ENCODE measurements around the gene GPR63. TPM values are rescaled to one million over a fixed set of nuclear protein-coding genes. Genes with fewer than 3 reads are reported as not detected.

The GPR63 gene
- total and polyA plus RNA-seq, 8 donors: 0.42 to 1.4 (median 0.87) TPM

- Histone ChIP-seq H3K27ac (no peak overlapping the region), H3K9me3 (no peaks in the 10 kb centered on the region), H3K36me3 (no peaks in the 10 kb centered on the region), H3K4me3 (no peak overlapping the region), H3K4me1 (no peaks in the 10 kb centered on the region), H3K27me3 (no peaks in the 10 kb centered on the region)
- FAIRE-seq: no peak
- WGBS, 2 donors: 63 to 76% methylated on average over 1 of the region's 1 CpG
- intact Hi-C loops (cut with DNase I): no loop called here
- DNase-seq: no peak
- no peak for ATAC-seq
- TF ChIP-seq CTCF (IDR thresholded peaks at IDR 0.05): no peak
Measured at GRCh38 chr6:96856856-96857255, 19.6 kb upstream of the GPR63 start.

GRCh38 chr6:96853083-96853482 is 15.8 kb upstream of the GPR63 start:
- H3K9me3 ChIP-seq: no peaks in the 10 kb centered on the region
- intact Hi-C loops (cut with DNase I): no loop called here
- H3K27ac ChIP-seq: no peak overlapping the region
- no peaks in the 10 kb centered on the region for H3K27me3 ChIP-seq
- DNase-seq (no peak), FAIRE-seq (no peak), ATAC-seq (no peak)
- WGBS, 2 donors: 63 to 75% methylated on average over 2 of the region's 2 CpGs
- no peaks in the 10 kb centered on the region for H3K36me3 ChIP-seq
- no peak overlapping the region for H3K4me3 ChIP-seq
- no peak for TF ChIP-seq CTCF (IDR thresholded peaks at IDR 0.05)
- no peaks in the 10 kb centered on the region for H3K4me1 ChIP-seq

- Histone ChIP-seq H3K4me3 (no peak overlapping the region), H3K36me3 (no peaks in the 10 kb centered on the region), H3K4me1 (no peaks in the 10 kb centered on the region), H3K27me3 (no peaks in the 10 kb centered on the region), H3K27ac (no peak overlapping the region), H3K9me3 (no peaks in the 10 kb centered on the region)
- DNase-seq (no peak), FAIRE-seq (no peak), ATAC-seq (no peak)
- intact Hi-C loops (cut with DNase I): no loop called here
- TF ChIP-seq CTCF (IDR thresholded peaks at IDR 0.05): no peak
- WGBS, 2 donors: 92 to 97% methylated on average over 3 of the region's 3 CpGs
Measured at GRCh38 chr6:96852605-96853004, 15.3 kb upstream of the GPR63 start.

GRCh38 chr6:96851858-96852257 is 14.6 kb upstream of the GPR63 start:
- Histone ChIP-seq H3K36me3 (no peaks in the 10 kb centered on the region), H3K4me3 (no peak overlapping the region), H3K9me3 (no peaks in the 10 kb centered on the region), H3K27me3 (no peaks in the 10 kb centered on the region), H3K27ac (no peak overlapping the region), H3K4me1 (no peaks in the 10 kb centered on the region)
- no peak for TF ChIP-seq CTCF (IDR thresholded peaks at IDR 0.05)
- WGBS, 2 donors: 60 to 79% methylated on average over 8 of the region's 8 CpGs
- FAIRE-seq: no peak
- intact Hi-C loops (cut with DNase I): no loop called here
- no peak for ATAC-seq
- no peak for DNase-seq

- ATAC-seq (no peak), FAIRE-seq (no peak), DNase-seq (no peak)
- 47 to 57% methylated on average over 2 of the region's 2 CpGs for WGBS, 2 donors
- Histone ChIP-seq H3K9me3 (no peaks in the 10 kb centered on the region), H3K4me3 (no peak overlapping the region), H3K4me1 (no peaks in the 10 kb centered on the region), H3K27me3 (peaks cover 0 to 2% (median 0%) of the 10 kb centered on the region in 4 donors), H3K27ac (no peak overlapping the region), H3K36me3 (no peaks in the 10 kb centered on the region)
- no peak for TF ChIP-seq CTCF (IDR thresholded peaks at IDR 0.05)
- intact Hi-C loops (cut with DNase I): no loop called here
Measured at GRCh38 chr6:96849615-96850014, 12.3 kb upstream of the GPR63 start.
